CD4-positive, alpha-beta T cell treated with Interleukin-6 at 100 ng/mL for 8 hours (primary cell): ENCODE measurements around the gene SLC25A53.

Experiments used
- DNase-seq: peaks from one replicate; pipeline ENCODE4 v3.0.0-alpha.2; 2020; ENCODE audit warnings: mixed read lengths, low spot score

The SLC25A53 gene

GRCh38 chrX:104156630-104157529, at the start of gene SLC25A53:
Gene SLC25A53, minus strand, starts transcription at chrX:104157009. Its CDS starts 51,752 bp downstream, at chrX:104105257.
- DNase-seq: peak; percentile 69

- no peak for DNase-seq
These were observed 48.7 kb upstream of the SLC25A53 start for GRCh38 chrX:104205548-104205947.

GRCh38 chrX:104195489-104196084, 38.8 kb upstream of the SLC25A53 start:
- peak; percentile 30 for DNase-seq

- no peak for DNase-seq
These were observed 38.2 kb upstream of the SLC25A53 start for GRCh38 chrX:104195013-104195412.

GRCh38 chrX:104193485-104193884, 36.7 kb upstream of the SLC25A53 start:
- no peak for DNase-seq

- DNase-seq: no peak
These were observed 33.0 kb upstream of the SLC25A53 start for GRCh38 chrX:104189837-104190236.

- no peak for DNase-seq
These were observed 31.1 kb upstream of the SLC25A53 start for GRCh38 chrX:104187931-104188330.

- DNase-seq: no peak
These were observed 26.9 kb upstream of the SLC25A53 start for GRCh38 chrX:104183685-104184084.

- no peak for DNase-seq
These were observed 17.0 kb upstream of the SLC25A53 start for GRCh38 chrX:104173841-104174240.

GRCh38 chrX:104172788-104173187, 16.0 kb upstream of the SLC25A53 start:
- no peak for DNase-seq

- no peak for DNase-seq
These were observed 15.3 kb upstream of the SLC25A53 start for GRCh38 chrX:104172121-104172520.

GRCh38 chrX:104168127-104168526, 11.3 kb upstream of the SLC25A53 start:
- no peak for DNase-seq

GRCh38 chrX:104166735-104167436, 10.1 kb upstream of the SLC25A53 start:
- no peak for DNase-seq

- peak; percentile 79 for DNase-seq
These were observed 9.3 kb upstream of the SLC25A53 start, which contains the start of gene FAM199X for GRCh38 chrX:104165894-104166734. Gene FAM199X, plus strand, starts transcription at chrX:104166453. Its CDS starts 333 bp downstream, at chrX:104166786.

GRCh38 chrX:104151037-104151436, 5.8 kb downstream of the SLC25A53 start:
- no peak for DNase-seq

- DNase-seq: no peak
These were observed 15.6 kb downstream of the SLC25A53 start for GRCh38 chrX:104141087-104141760.

- DNase-seq: no peak
These were observed 19.3 kb downstream of the SLC25A53 start for GRCh38 chrX:104137496-104137895.

- peak; percentile 60 for DNase-seq
These were observed 20.4 kb downstream of the SLC25A53 start for GRCh38 chrX:104136241-104137019.

- no peak for DNase-seq
These were observed 21.1 kb downstream of the SLC25A53 start for GRCh38 chrX:104135677-104136076.

- DNase-seq: no peak
These were observed 22.1 kb downstream of the SLC25A53 start for GRCh38 chrX:104134583-104135261.
